Skeletal muscle cell (primary cell): ENCODE data around the gene RRP1B.
A peak's percentile ranks its signal among the peaks of the same experiment; 100 is the strongest.

Experiments
- DNase-seq: peaks from one replicate; pipeline ENCODE4 v3.0.0-alpha.2; 2010; ENCODE audit warnings: low read depth
- H3K4me3 ChIP-seq: 2 replicates; pipeline ENCODE4 v1.5.1; 2011; ENCODE audit warnings: low read depth, mild to moderate bottlenecking, control low read depth, low read length, moderate library complexity

Gene RRP1B

GRCh38 chr21:43734131-43734927 lies 75.0 kb downstream of the RRP1B start:
- DNase-seq = no peak
- no peak overlapping the region for H3K4me3 ChIP-seq

GRCh38 chr21:43734928-43735229 lies 75.5 kb downstream of the RRP1B start:
- DNase-seq = peak; percentile 45
- no peak overlapping the region for H3K4me3 ChIP-seq

- DNase-seq = no peak
- no peak overlapping the region for H3K4me3 ChIP-seq
Measured at GRCh38 chr21:43735236-43736091, 76.1 kb downstream of the RRP1B start.

GRCh38 chr21:43736224-43736883 lies 77.0 kb downstream of the RRP1B start:
- H3K4me3 ChIP-seq = no peak overlapping the region
- no peak for DNase-seq

- no peak overlapping the region for H3K4me3 ChIP-seq
- DNase-seq = no peak
Measured at GRCh38 chr21:43737158-43737950, 78.0 kb downstream of the RRP1B start.

- no peak overlapping the region for H3K4me3 ChIP-seq
- no peak for DNase-seq
Measured at GRCh38 chr21:43739621-43740435, 80.5 kb downstream of the RRP1B start.

GRCh38 chr21:43740497-43741156 lies 81.3 kb downstream of the RRP1B start:
- no peak overlapping the region for H3K4me3 ChIP-seq
- no peak for DNase-seq

- H3K4me3 ChIP-seq = no peak overlapping the region
- DNase-seq = no peak
Measured at GRCh38 chr21:43741423-43742096, 82.2 kb downstream of the RRP1B start.

- no peak overlapping the region for H3K4me3 ChIP-seq
- no peak for DNase-seq
Measured at GRCh38 chr21:43743947-43744346, 84.6 kb downstream of the RRP1B start.

- DNase-seq = no peak
- no peak overlapping the region for H3K4me3 ChIP-seq
Measured at GRCh38 chr21:43744725-43745124, 85.4 kb downstream of the RRP1B start.
